GM12801 (cell line): ENCODE results near the gene METTL13.

Experiments used
- CTCF ChIP-seq: IDR thresholded peaks from one replicate; pipeline ENCODE4 v1.5.1; 2011; ENCODE audit warnings: control low read depth; ENCODE audit not compliant: insufficient read length; ENCODE audit errors: extremely low read depth

The METTL13 gene

GRCh38 chr1:171817511-171818265 lies 36.2 kb downstream of the METTL13 start:
- no peak for TF ChIP-seq CTCF

GRCh38 chr1:171819946-171820345 lies 38.5 kb downstream of the METTL13 start:
- no peak for TF ChIP-seq CTCF

- TF ChIP-seq CTCF: no peak
Measured at GRCh38 chr1:171826973-171827372, 45.5 kb downstream of the METTL13 start.

- no peak for TF ChIP-seq CTCF
Measured at GRCh38 chr1:171828794-171829193, 47.3 kb downstream of the METTL13 start.

- TF ChIP-seq CTCF: no peak
Measured at GRCh38 chr1:171833091-171833825, 51.8 kb downstream of the METTL13 start.

GRCh38 chr1:171834821-171835220 lies 53.4 kb downstream of the METTL13 start:
- TF ChIP-seq CTCF: no peak

GRCh38 chr1:171835891-171836290 lies 54.4 kb downstream of the METTL13 start:
- no peak for TF ChIP-seq CTCF
